PC-9 (cell line): Measurements from ENCODE around the gene MSH3. TPM values are rescaled to one million over a fixed set of nuclear protein-coding genes. Genes with fewer than 3 reads are reported as not detected.

Experiments
- BruUV-seq: library from RNA; stranded (reverse); fragments of 400-500 nt; replicated peaks from 2 replicates; lab custom pipeline; 2021; lab: Mats Ljungman, UMichigan
- CTCF ChIA-PET: fragments of 300-600 bp; sonication (Branson Sonifier 250); formaldehyde crosslinking; loops from one replicate; lab custom pipeline; 2022; ENCODE audit warnings: antibody characterized with exemption; lab: Charles Lee
- POLR2A ChIA-PET: fragments of 300-600 bp; sonication (Branson Sonifier 250); formaldehyde crosslinking; loops from one replicate; lab custom pipeline; 2022; ENCODE audit warnings: antibody characterized with exemption; ENCODE audit not compliant: unreplicated experiment; lab: Charles Lee
- DNase-seq, 2 experiments: peaks; one replicate each; pipeline versions ENCODE4 v3.0.0 to v3.0.0-alpha.2; 2015 to 2022; ENCODE audit warnings: mixed read lengths in 1 of 2
- H2AFZ ChIP-seq: fragments of 200-600 bp; sonication (generic); 2 replicates; pipeline ENCODE4 v1.8.1; 2017; ENCODE audit warnings: antibody characterized with exemption
- H3F3A ChIP-seq: fragments of 200-600 bp; sonication (generic); 2 replicates; pipeline ENCODE4 v1.8.1; 2017; ENCODE audit warnings: antibody characterized with exemption, mild to moderate bottlenecking, low read depth; ENCODE audit not compliant: insufficient read depth
- H3K27ac ChIP-seq: fragments of 200-600 bp; sonication (generic); 2 replicates; pipeline ENCODE4 v1.6.1; 2016; ENCODE audit warnings: mixed run types
- H3K27me3 ChIP-seq: fragments of 200-600 bp; sonication (generic); 2 replicates; pipeline ENCODE4 v1.6.1; 2016; ENCODE audit warnings: low read depth, mixed run types; ENCODE audit not compliant: insufficient read depth
- H3K36me3 ChIP-seq: fragments of 200-600 bp; sonication (generic); 2 replicates; pipeline ENCODE4 v1.6.1; 2016; ENCODE audit warnings: low read depth, mixed run types
- H3K4me1 ChIP-seq: fragments of 200-600 bp; sonication (generic); replicated peaks from 2 replicates; pipeline ENCODE4 v1.6.1; 2016; ENCODE audit warnings: mixed run types; ENCODE audit not compliant: insufficient read depth
- H3K4me2 ChIP-seq: fragments of 200-600 bp; sonication (generic); 2 replicates; pipeline ENCODE4 v1.6.1; 2017; ENCODE audit warnings: mixed run types
- H3K4me3 ChIP-seq: fragments of 200-600 bp; sonication (generic); 2 replicates; pipeline ENCODE4 v1.6.1; 2016; ENCODE audit warnings: mixed run types
- H3K79me2 ChIP-seq: fragments of 200-600 bp; sonication (generic); 2 replicates; pipeline ENCODE4 v1.6.1; 2017; ENCODE audit warnings: low read depth, mixed run types
- H3K9me2 ChIP-seq: fragments of 200-600 bp; sonication (generic); 2 replicates; pipeline ENCODE4 v1.8.1; 2017; ENCODE audit warnings: mild to moderate bottlenecking; ENCODE audit not compliant: insufficient read depth
- H3K9me3 ChIP-seq: fragments of 200-600 bp; sonication (generic); 2 replicates; pipeline ENCODE4 v1.8.1; 2016; ENCODE audit warnings: low read depth; ENCODE audit not compliant: insufficient read depth
- H4K20me1 ChIP-seq: fragments of 200-600 bp; sonication (generic); 2 replicates; pipeline ENCODE4 v1.8.1; 2017; ENCODE audit not compliant: insufficient read depth
- CTCF ChIP-seq: fragments of 200-600 bp; sonication (generic); conservative IDR thresholded peaks from 2 replicates; pipeline ENCODE4 v1.6.1; 2017; ENCODE audit warnings: mixed run types, antibody characterized with exemption, mild to moderate bottlenecking, moderate library complexity
- EZH2 ChIP-seq: fragments of 200-600 bp; sonication (generic); IDR thresholded peaks from 2 replicates; pipeline ENCODE4 v1.8.0; 2017; ENCODE audit warnings: antibody characterized with exemption, low read depth
- intact Hi-C: fragments of 100-400 bp; cut with micrococcal nuclease; formaldehyde crosslinking; loops from one replicate; pipeline ENCODE4 v1.10.0; 2022; ENCODE audit not compliant: unreplicated experiment
- total RNA-seq: library from RNA; stranded (reverse); gene quantifications from 2 replicates; pipeline ENCODE4 v1.2.3, GENCODE V29; 2021

The MSH3 gene
- total RNA-seq, 1 experiment from 2014 or later, result 16.9 TPM

- ChIA-PET CTCF (no interaction called here), POLR2A (no interaction called here)
- Histone ChIP-seq H3K36me3 (peaks cover 15% of the 10 kb centered on the region), H3K4me2 (no peak overlapping the region), H3K4me1 (no peaks in the 10 kb centered on the region), H3K4me3 (no peak overlapping the region), H3F3A (peaks cover 4% of the 10 kb centered on the region; the same call in 1 of the 2 replicates), H4K20me1 (no peaks in the 10 kb centered on the region), H3K9me2 (no peaks in the 10 kb centered on the region), H2AFZ (no peak overlapping the region), H3K27me3 (no peaks in the 10 kb centered on the region), H3K27ac (no peak overlapping the region), H3K9me3 (no peaks in the 10 kb centered on the region), H3K79me2 (no peaks in the 10 kb centered on the region)
- intact Hi-C loops, result no loop called here
- no TSS peak for BruUV-seq
- TF ChIP-seq CTCF (no peak), EZH2 (no peak)
- DNase-seq, result no peak
These were observed 20.3 kb upstream of the MSH3 start for GRCh38 chr5:80634193-80634592.

- no TSS peak for BruUV-seq
- H3K9me2 ChIP-seq, result no peaks in the 10 kb centered on the region
- H2AFZ ChIP-seq, result no peak overlapping the region
- intact Hi-C loops, result no loop called here
- H3K36me3 ChIP-seq, result peaks cover 31% of the 10 kb centered on the region
- H3K4me2 ChIP-seq, result no peak overlapping the region
- ChIA-PET POLR2A (no interaction called here), CTCF (no interaction called here)
- no peak overlapping the region for H3K4me3 ChIP-seq
- no peaks in the 10 kb centered on the region for H3K27me3 ChIP-seq
- H3K4me1 ChIP-seq, result no peaks in the 10 kb centered on the region
- no peaks in the 10 kb centered on the region for H3K9me3 ChIP-seq
- no peaks in the 10 kb centered on the region for H4K20me1 ChIP-seq
- no peak for DNase-seq
- H3F3A ChIP-seq, result 0 out of 2 replicates have a peak, but pooled peaks cover 6% of the 10 kb centered on the region
- no peak overlapping the region for H3K27ac ChIP-seq
- TF ChIP-seq EZH2 (no peak), CTCF (no peak)
- H3K79me2 ChIP-seq, result no peaks in the 10 kb centered on the region
These were observed 13.1 kb upstream of the MSH3 start for GRCh38 chr5:80641353-80641752.

- Histone ChIP-seq H3K27me3 (no peaks in the 10 kb centered on the region), H3K4me1 (no peaks in the 10 kb centered on the region), H3K27ac (no peak overlapping the region), H3K4me2 (no peak overlapping the region), H3K9me2 (no peaks in the 10 kb centered on the region), H3K4me3 (no peak overlapping the region), H4K20me1 (no peaks in the 10 kb centered on the region), H2AFZ (no peak overlapping the region), H3K36me3 (peaks cover 27% of the 10 kb centered on the region), H3F3A (0 out of 2 replicates have a peak, but pooled peaks cover 6% of the 10 kb centered on the region), H3K79me2 (no peaks in the 10 kb centered on the region), H3K9me3 (no peaks in the 10 kb centered on the region)
- TF ChIP-seq EZH2 (no peak), CTCF (no peak)
- ChIA-PET POLR2A (interaction anchor here (0.6 kb wide), 1 partner anchor 1675 kb away, joined by 5 read pairs; no protein-coding TSS in a partner anchor), CTCF (no interaction called here)
- DNase-seq, result no peak
- BruUV-seq, result no TSS peak
- intact Hi-C loops, result no loop called here
These were observed 9.6 kb upstream of the MSH3 start for GRCh38 chr5:80644900-80645299.
